HepG2 (cell line): ENCODE results near the gene TREH. TPM values are rescaled to one million over a fixed set of nuclear protein-coding genes. Genes with fewer than 3 reads are reported as not detected.
A peak's percentile ranks its signal among the peaks of the same experiment; 100 is the strongest.

ENCODE experiments used
- FOXK2 ChIP-seq: fragments of 450-650 bp; IDR thresholded peaks from 2 replicates; pipeline ENCODE4 v1.6.1; 2016
- HBP1 ChIP-seq: IDR thresholded peaks from 2 replicates; pipeline ENCODE4 v1.6.1; 2016; ENCODE audit warnings: low read depth, control low read depth
- HINFP ChIP-seq: sonication (generic); formaldehyde crosslinking; IDR thresholded peaks from 2 replicates; pipeline ENCODE4 v1.4.0; 2020; ENCODE audit warnings: low read depth, mild to moderate bottlenecking, missing genetic modification reagents
- HOXD1 ChIP-seq: sonication (generic); formaldehyde crosslinking; IDR thresholded peaks from 2 replicates; pipeline ENCODE4 v1.5.0; 2020; ENCODE audit warnings: missing genetic modification reagents
- MIER2 ChIP-seq: IDR thresholded peaks from 2 replicates; pipeline ENCODE4 v1.6.1; 2016; ENCODE audit warnings: missing biosample characterization, missing genetic modification reagents
- NFAT5 ChIP-seq: sonication (generic); formaldehyde crosslinking; IDR thresholded peaks from 2 replicates; pipeline ENCODE4 v1.4.0; 2020; ENCODE audit warnings: missing genetic modification reagents
- REST ChIP-seq, 2 experiments: IDR thresholded peaks; 2 replicates each; pipeline ENCODE4 v1.6.1; 2011 to 2012; ENCODE audit warnings: low read length in 2 of 2, borderline replicate concordance in 1 of 2, low read depth in 1 of 2, mild to moderate bottlenecking in 1 of 2, moderate library complexity in 1 of 2
- REXO4 ChIP-seq: sonication (generic); formaldehyde crosslinking; IDR thresholded peaks from 2 replicates; pipeline ENCODE4 v1.8.0; 2022; ENCODE audit warnings: missing genetic modification reagents, mild to moderate bottlenecking, borderline replicate concordance
- TOPORS ChIP-seq: sonication (generic); formaldehyde crosslinking; IDR thresholded peaks from 2 replicates; pipeline ENCODE4 v1.8.0; 2023; ENCODE audit warnings: mild to moderate bottlenecking, missing genetic modification reagents
- ZNF576 ChIP-seq: sonication (generic); formaldehyde crosslinking; IDR thresholded peaks from 2 replicates; pipeline ENCODE4 v1.4.0; 2020; ENCODE audit warnings: mild to moderate bottlenecking, missing genetic modification reagents
- ZNF761 ChIP-seq: sonication (generic); formaldehyde crosslinking; conservative IDR thresholded peaks from 2 replicates; pipeline ENCODE4 v1.4.0; 2020; ENCODE audit warnings: mild to moderate bottlenecking, missing genetic modification reagents
- ZNF772 ChIP-seq: sonication (generic); formaldehyde crosslinking; IDR thresholded peaks from 2 replicates; pipeline ENCODE4 v1.5.0; 2020; ENCODE audit warnings: mild to moderate bottlenecking, missing genetic modification reagents
- ZNF792 ChIP-seq: IDR thresholded peaks from 2 replicates; pipeline ENCODE4 v1.6.1; 2016
- ZSCAN9 ChIP-seq: IDR thresholded peaks from 2 replicates; pipeline ENCODE4 v1.6.1; 2016; ENCODE audit warnings: borderline replicate concordance
- polyA plus RNA-seq, 8 experiments: library from polyadenylated mRNA; depleted of rRNA in 3 of 8; stranded (reverse) in 7 of 8; unstranded in 1 of 8; fragments of >200 nt; fragmentation: Illumina TruSeq in 4 of 8; extraction: Trizol in 4 of 8; gene quantifications; 2 replicates each; pipeline versions ENCODE4 v1.2.1 to v1.2.3, GENCODE V29; 2011 to 2016; ENCODE audit warnings: low read depth in 4 of 8, missing spikeins in 1 of 8, mixed read lengths in 1 of 8; ENCODE audit not compliant: insufficient read depth in 1 of 8
- total RNA-seq, 5 experiments: library from RNA; depleted of rRNA; stranded (reverse); fragments of >200 nt; fragmentation: Illumina TruSeq; extraction: Trizol; gene quantifications; 2 replicates each; pipeline ENCODE4 v1.2.3, GENCODE V29; 2016; ENCODE audit warnings: low read depth in 1 of 5
- TF ChIP-seq, protein P1 (sequence below): sonication (generic); formaldehyde crosslinking; IDR thresholded peaks from 2 replicates; pipeline ENCODE4 v1.5.0; 2020; ENCODE audit warnings: missing genetic modification reagents

TREH gene
- total and polyA plus RNA-seq, 2 of the 13 experiments (the other 11 are each of a cell fraction or from before 2014, with no cell fraction given): 0.53 to 0.86 TPM

- TF ChIP-seq NFAT5 (CRISPR knock-in tag) (no peak), MIER2 (CRISPR knock-in tag) (no peak), REST (IDR thresholded peaks at IDR 0.05; ENCODE audit: borderline replicate concordance in 1 of 2, low read depth in 1 of 2, low read length in 2 of 2) (no peak), HBP1 (CRISPR knock-in tag) (no peak), REXO4 (no peak), FOXK2 (no peak), TOPORS (CRISPR knock-in tag) (no peak), ZNF761 (no peak), HINFP (CRISPR knock-in tag) (no peak), ZSCAN9 (CRISPR knock-in tag) (no peak), ZNF772 (CRISPR knock-in tag) (no peak), HOXD1 (CRISPR knock-in tag) (no peak), ZNF576 (CRISPR knock-in tag) (no peak), ZNF792 (0 out of 2 replicates have a peak, but pooled peaks have one; percentile 50)
- TF ChIP-seq, protein P1, sequence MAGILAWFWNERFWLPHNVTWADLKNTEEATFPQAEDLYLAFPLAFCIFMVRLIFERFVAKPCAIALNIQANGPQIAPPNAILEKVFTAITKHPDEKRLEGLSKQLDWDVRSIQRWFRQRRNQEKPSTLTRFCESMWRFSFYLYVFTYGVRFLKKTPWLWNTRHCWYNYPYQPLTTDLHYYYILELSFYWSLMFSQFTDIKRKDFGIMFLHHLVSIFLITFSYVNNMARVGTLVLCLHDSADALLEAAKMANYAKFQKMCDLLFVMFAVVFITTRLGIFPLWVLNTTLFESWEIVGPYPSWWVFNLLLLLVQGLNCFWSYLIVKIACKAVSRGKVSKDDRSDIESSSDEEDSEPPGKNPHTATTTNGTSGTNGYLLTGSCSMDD (CRISPR knock-in tag): no peak
Measured at GRCh38 chr11:118679483-118679882, at the start of gene TREH (continued).
